DMS53 treated with DMSO at 0.1 percent for 48 hours (cell line): ENCODE measurements around the gene ZNF367.

Experiments used
- DNase-seq: peaks from one replicate; lab custom pipeline; 2025; ENCODE audit not compliant: unreplicated experiment; lab: John Stamatoyannopoulos, UW

Gene ZNF367

GRCh38 chr9:96418083-96418919, at the start of gene ZNF367:
TSS of gene ZNF367 (minus strand) at chr9:96418370. CDS start at chr9:96418032, 338 bp downstream.
- peak; percentile 87 for DNase-seq

GRCh38 chr9:96467784-96468183, 49.6 kb upstream of the ZNF367 start:
- DNase-seq, result no peak

- no peak for DNase-seq
Measured at GRCh38 chr9:96464426-96464825, 46.3 kb upstream of the ZNF367 start.

- no peak for DNase-seq
Measured at GRCh38 chr9:96462541-96462940, 44.4 kb upstream of the ZNF367 start.

GRCh38 chr9:96461336-96461735, 43.2 kb upstream of the ZNF367 start:
- no peak for DNase-seq

- no peak for DNase-seq
Measured at GRCh38 chr9:96460882-96461281, 42.7 kb upstream of the ZNF367 start.

- DNase-seq, result no peak
Measured at GRCh38 chr9:96460470-96460869, 42.3 kb upstream of the ZNF367 start.

- DNase-seq, result no peak
Measured at GRCh38 chr9:96459268-96460007, 41.3 kb upstream of the ZNF367 start.

- no peak for DNase-seq
Measured at GRCh38 chr9:96458226-96458625, 40.1 kb upstream of the ZNF367 start.

- no peak for DNase-seq
Measured at GRCh38 chr9:96457266-96457665, 39.1 kb upstream of the ZNF367 start.

- DNase-seq, result no peak
Measured at GRCh38 chr9:96453625-96454024, 35.5 kb upstream of the ZNF367 start.

GRCh38 chr9:96450613-96451528, 32.7 kb upstream of the ZNF367 start:
- DNase-seq, result peak; percentile 10

- peak; percentile 80 for DNase-seq
Measured at GRCh38 chr9:96449845-96450612, 31.9 kb upstream of the ZNF367 start, which contains the start of gene HABP4. TSS of gene HABP4 (plus strand) at chr9:96450169. CDS start at chr9:96450280, 111 bp downstream.

- DNase-seq, result peak; percentile 58
Measured at GRCh38 chr9:96449523-96449844, 31.3 kb upstream of the ZNF367 start.

GRCh38 chr9:96448546-96449170, 30.5 kb upstream of the ZNF367 start:
- DNase-seq, result no peak

- no peak for DNase-seq
Measured at GRCh38 chr9:96447406-96447805, 29.2 kb upstream of the ZNF367 start.

- no peak for DNase-seq
Measured at GRCh38 chr9:96442491-96442890, 24.3 kb upstream of the ZNF367 start.

- peak; percentile 23 for DNase-seq
Measured at GRCh38 chr9:96441798-96442445, 23.8 kb upstream of the ZNF367 start.

GRCh38 chr9:96440671-96441199, 22.6 kb upstream of the ZNF367 start:
- no peak for DNase-seq
